BLaER1 treated with 17β-estradiol and CSF1 and Interleukin-3, amounts not matched to agents 10 nM and 100 nM (cell line): Measurements from ENCODE around the gene TKTL1.

ENCODE experiments used
- H3K27ac ChIP-seq, 11 experiments: shearing (Covaris generic); formaldehyde crosslinking; 2 replicates each; pipeline ENCODE4 v1.8.1; 2022
- H3K27me3 ChIP-seq, 11 experiments: shearing (Covaris generic); formaldehyde crosslinking; 2 replicates each; pipeline ENCODE4 v1.8.1; 2022
- H3K36me3 ChIP-seq, 11 experiments: shearing (Covaris generic); formaldehyde crosslinking; 2 replicates each; pipeline ENCODE4 v1.8.1; 2022
- H3K4me1 ChIP-seq, 10 experiments: shearing (Covaris generic); formaldehyde crosslinking; 2 replicates each; pipeline ENCODE4 v1.8.1; 2022
- H3K4me2 ChIP-seq, 11 experiments: shearing (Covaris generic); formaldehyde crosslinking; 2 replicates each; pipeline ENCODE4 v1.8.1; 2022
- H3K4me3 ChIP-seq, 10 experiments: shearing (Covaris generic); formaldehyde crosslinking; 2 replicates each; pipeline ENCODE4 v1.8.1; 2022
- H3K9ac ChIP-seq, 11 experiments: shearing (Covaris generic); formaldehyde crosslinking; 2 replicates each; pipeline ENCODE4 v1.8.1; 2022
- H3K9me3 ChIP-seq, 11 experiments: shearing (Covaris generic); formaldehyde crosslinking; replicated peaks in 1 of 11; 2 replicates each; pipeline ENCODE4 v1.8.1; 2022
- H4K20me1 ChIP-seq, 11 experiments: shearing (Covaris generic); formaldehyde crosslinking; 2 replicates each; pipeline ENCODE4 v1.8.1; 2022
- Cebpa-rat ChIP-seq, 11 experiments: shearing (Covaris generic); IDR thresholded peaks; 2 replicates each; pipeline ENCODE4 v1.8.1; 2022

Gene TKTL1

DNA sequence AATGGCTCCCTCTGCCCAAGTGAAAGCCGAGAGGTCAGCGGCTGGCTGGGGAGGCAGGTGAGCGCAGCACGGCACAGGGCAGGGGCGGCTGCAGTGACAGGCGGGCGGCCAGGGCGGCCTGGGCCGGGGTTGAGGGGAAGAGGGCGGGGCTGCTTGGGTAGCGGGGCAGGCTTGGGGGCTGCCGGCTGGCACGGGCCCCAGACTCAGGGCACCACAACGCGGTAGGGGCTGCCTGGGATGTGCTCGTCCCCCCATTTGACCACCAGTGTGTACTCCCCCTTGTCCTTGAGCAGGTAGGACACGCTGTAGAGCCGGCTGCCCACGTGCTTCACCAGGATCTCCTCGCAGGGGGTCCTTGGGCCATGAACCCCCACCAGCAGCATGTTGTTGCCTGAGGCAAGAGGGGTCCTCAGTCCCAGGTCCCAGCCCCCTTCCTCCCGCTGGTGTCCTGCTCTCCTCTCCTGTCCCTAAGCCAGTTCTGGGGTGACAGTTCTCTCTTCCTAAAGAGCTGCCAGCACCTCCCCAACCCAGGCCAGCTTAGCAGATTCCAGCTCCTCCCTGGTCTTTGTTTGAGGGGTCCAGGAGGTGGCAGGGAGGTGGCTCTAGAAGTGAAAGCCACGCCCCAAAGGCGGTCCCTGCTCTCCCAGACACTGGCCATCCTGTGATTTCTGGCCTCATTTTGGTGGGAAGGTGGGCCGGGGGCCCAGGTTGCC lies 53.2 kb downstream of the TKTL1 start:
- Histone ChIP-seq H3K27me3 (peaks cover 0 to 41% (median 29%) of the 10 kb centered on the region in 11 experiments; a peak in 16 of 22 replicates), H3K4me3 (no peak overlapping the region), H3K4me2 (peak overlapping the region in 7 of 11 experiments; percentile 6 to 46 (median 21); a peak in 8 of 22 replicates), H3K36me3 (peaks cover 52 to 58% (median 55%) of the 10 kb centered on the region in 11 experiments), H3K4me1 (peaks cover 7 to 67% (median 26%) of the 10 kb centered on the region in 10 experiments; a peak in 19 of 20 replicates), H3K9me3 (peaks cover 0 to 13% (median 0%) of the 10 kb centered on the region in 11 experiments; a peak in 8 of 22 replicates), H4K20me1 (peaks cover 10 to 68% (median 61%) of the 10 kb centered on the region in 11 experiments; a peak in 21 of 22 replicates), H3K27ac (peak overlapping the region in 4 of 11 experiments; percentile 32 to 74 (median 50); a peak in 4 of 22 replicates), H3K9ac (peak overlapping the region in 4 of 11 experiments; percentile 2 to 15 (median 10); a peak in 2 of 22 replicates)
- no peak for TF ChIP-seq Cebpa-rat (IDR thresholded peaks at IDR 0.05)

DNA sequence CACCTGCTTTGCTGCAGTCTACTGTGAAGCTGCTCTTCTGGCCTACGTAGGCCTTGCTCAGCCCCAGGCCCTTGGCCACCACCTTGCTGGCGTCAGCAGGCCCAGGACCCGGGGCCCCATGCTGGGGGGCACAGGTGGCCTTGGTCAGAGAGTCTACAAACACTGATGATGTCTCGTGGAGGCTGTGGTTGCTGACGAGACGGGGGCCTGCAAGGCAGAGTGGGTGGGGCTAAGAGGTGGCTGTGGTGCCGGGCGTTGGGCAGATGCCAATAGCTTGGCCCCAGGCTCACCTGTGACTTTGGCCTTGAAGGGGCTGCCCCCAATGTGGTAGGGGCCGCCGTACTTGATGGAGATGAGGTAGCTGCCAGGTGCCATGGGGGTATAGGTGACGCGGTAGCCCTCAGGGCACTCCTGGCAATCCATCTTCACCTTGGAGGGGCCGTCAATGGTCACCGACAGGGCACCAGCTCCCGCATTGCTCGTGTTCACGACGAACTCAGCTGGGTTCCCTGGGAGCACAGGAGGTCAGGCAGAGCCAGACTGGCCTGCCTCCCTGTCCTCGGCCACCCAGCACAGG lies 53.9 kb downstream of the TKTL1 start:
- H3K27me3 ChIP-seq: peaks cover 0 to 48% (median 29%) of the 10 kb centered on the region in 11 experiments; a peak in 16 of 22 replicates
- H3K9ac ChIP-seq: peak overlapping the region in 1 of 11 experiments; percentile 2; a peak in 2 of 22 replicates
- peaks cover 16 to 74% (median 68%) of the 10 kb centered on the region in 11 experiments; a peak in 21 of 22 replicates for H4K20me1 ChIP-seq
- peaks cover 7 to 69% (median 26%) of the 10 kb centered on the region in 10 experiments; a peak in 19 of 20 replicates for H3K4me1 ChIP-seq
- H3K4me3 ChIP-seq: no peak overlapping the region
- peaks cover 57 to 64% (median 62%) of the 10 kb centered on the region in 11 experiments for H3K36me3 ChIP-seq
- H3K4me2 ChIP-seq: peak overlapping the region in 3 of 11 experiments; percentile 6 to 46 (median 33); a peak in 6 of 22 replicates
- H3K9me3 ChIP-seq: peaks cover 0 to 18% (median 0%) of the 10 kb centered on the region in 11 experiments; a peak in 8 of 22 replicates
- no peak for TF ChIP-seq Cebpa-rat (IDR thresholded peaks at IDR 0.05)
- peak overlapping the region in 2 of 11 experiments; percentile 11 to 25; a peak in 1 of 22 replicates for H3K27ac ChIP-seq

DNA sequence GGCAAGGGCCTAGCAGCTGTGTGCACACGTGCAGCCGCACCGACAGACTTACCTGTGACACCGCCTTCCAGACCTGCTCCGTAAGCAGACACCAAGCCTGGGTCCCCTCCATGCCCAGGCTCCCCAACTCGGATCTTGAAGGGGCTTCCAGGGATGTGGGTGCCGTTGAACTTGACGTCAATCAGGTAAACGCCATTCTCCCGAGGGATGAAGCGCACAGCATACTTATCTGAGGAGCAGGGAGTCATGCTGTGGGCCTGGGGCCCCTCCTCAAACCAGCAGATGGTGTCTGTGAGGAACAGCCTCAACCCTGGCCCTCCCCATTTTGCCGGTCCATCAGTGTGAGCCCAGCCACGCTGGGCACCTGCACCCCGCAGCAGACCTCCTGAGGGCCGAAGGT lies 54.4 kb downstream of the TKTL1 start:
- H3K4me2 ChIP-seq: peak overlapping the region in 3 of 11 experiments; percentile 6 to 46 (median 33); a peak in 4 of 22 replicates
- H3K9ac ChIP-seq: no peak overlapping the region; a peak in 1 of 22 replicates
- H3K27ac ChIP-seq: no peak overlapping the region
- no peak for TF ChIP-seq Cebpa-rat (IDR thresholded peaks at IDR 0.05)
- peaks cover 0 to 50% (median 30%) of the 10 kb centered on the region in 11 experiments; a peak in 16 of 22 replicates for H3K27me3 ChIP-seq
- peaks cover 7 to 74% (median 26%) of the 10 kb centered on the region in 10 experiments; a peak in 19 of 20 replicates for H3K4me1 ChIP-seq
- peaks cover 62 to 70% (median 67%) of the 10 kb centered on the region in 11 experiments for H3K36me3 ChIP-seq
- H3K4me3 ChIP-seq: no peak overlapping the region
- H3K9me3 ChIP-seq: peaks cover 0 to 23% (median 0%) of the 10 kb centered on the region in 11 experiments; a peak in 9 of 22 replicates
- H4K20me1 ChIP-seq: peaks cover 18 to 80% (median 73%) of the 10 kb centered on the region in 11 experiments; a peak in 21 of 22 replicates

DNA sequence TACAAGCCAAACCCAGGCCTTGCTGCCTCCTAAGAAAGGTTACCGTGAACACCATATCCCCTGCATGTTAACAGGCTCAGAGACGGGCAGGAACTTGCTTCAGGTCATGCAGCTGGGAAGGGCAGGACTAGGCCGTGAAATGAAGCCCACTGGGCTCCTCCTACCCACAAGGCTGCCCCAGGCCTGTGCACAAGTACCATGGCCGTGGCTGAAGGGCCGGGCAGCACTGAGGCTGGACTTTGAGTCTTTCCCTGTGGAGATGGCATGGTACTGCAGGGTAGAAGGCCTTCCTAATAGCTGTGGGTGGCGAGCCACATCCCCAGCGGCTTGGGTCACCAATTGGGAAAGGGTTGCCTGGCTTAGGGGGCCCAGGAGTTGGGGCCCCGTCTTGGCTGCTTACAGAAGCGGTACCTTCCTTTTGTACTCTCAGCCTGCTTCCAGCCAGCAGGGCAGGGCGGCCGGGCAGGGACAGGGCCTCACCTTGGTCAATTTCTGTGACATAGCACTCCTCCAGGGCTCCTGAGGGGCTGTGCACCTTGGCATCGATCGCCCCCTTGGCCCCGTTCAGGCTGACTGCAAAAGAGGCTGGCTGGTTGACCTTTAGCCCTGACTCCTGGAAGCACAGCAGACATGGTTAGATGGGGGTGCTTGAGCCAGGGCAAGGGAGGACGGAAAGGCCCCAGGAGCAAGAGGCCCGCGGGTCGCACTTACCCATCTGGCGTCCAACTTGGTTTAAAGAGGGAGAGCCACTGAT lies 55.0 kb downstream of the TKTL1 start:
- no peak overlapping the region for H3K27ac ChIP-seq
- H3K9me3 ChIP-seq: peaks cover 0 to 24% (median 0%) of the 10 kb centered on the region in 11 experiments; a peak in 9 of 22 replicates
- peaks cover 24 to 86% (median 79%) of the 10 kb centered on the region in 11 experiments; a peak in 21 of 22 replicates for H4K20me1 ChIP-seq
- 0 out of 22 replicates have a peak overlapping the region, but pooled peaks of 1 of the 11 experiments have one; percentile 9 for H3K4me2 ChIP-seq
- H3K27me3 ChIP-seq: peaks cover 0 to 53% (median 32%) of the 10 kb centered on the region in 11 experiments; a peak in 16 of 22 replicates
- no peak overlapping the region for H3K4me3 ChIP-seq
- H3K36me3 ChIP-seq: peaks cover 67 to 76% (median 73%) of the 10 kb centered on the region in 11 experiments
- no peak for TF ChIP-seq Cebpa-rat (IDR thresholded peaks at IDR 0.05)
- peaks cover 7 to 79% (median 26%) of the 10 kb centered on the region in 10 experiments; a peak in 19 of 20 replicates for H3K4me1 ChIP-seq
- H3K9ac ChIP-seq: peak overlapping the region in 1 of 11 experiments; percentile 8; a peak in 3 of 22 replicates

DNA sequence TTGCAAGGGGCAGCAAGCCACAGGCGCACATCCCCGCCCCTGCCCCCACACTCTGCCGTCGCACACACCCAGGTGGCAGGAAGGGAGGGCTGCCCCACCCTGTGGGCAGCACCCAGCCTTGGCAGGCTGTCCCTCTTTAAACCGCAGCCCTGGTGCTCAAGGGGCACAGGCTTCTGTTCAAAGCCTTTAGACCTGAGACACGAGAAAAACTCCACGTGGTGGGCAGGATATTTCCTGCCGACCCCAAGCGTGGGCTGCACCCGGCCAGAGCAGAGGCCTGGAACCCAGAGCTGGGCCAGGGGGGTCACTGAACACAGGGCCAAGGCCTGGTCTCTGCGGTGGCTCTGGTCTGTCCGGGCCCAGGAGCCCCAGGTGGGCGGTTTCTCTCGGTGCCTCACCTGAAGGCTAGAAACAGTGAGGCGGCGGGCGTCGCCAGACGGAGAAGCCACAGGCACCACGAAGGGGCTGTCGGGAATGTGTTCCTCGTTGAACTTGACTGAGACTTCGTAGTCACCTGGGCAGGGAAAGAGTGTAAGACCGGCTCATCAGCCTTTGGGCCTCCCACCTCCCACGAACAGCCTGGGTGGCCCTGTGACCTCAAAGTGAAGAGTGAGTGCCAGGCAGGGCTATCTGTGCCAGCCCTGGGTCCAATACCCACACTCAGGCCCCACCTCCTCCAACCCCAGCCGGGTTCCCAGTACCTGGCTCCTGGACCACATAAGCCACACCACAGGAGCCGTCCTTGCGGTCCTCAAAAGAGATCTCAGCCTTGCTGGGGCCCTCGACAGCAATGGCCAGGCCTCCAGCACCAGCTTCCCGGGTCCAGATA lies 55.8 kb downstream of the TKTL1 start:
- Histone ChIP-seq H3K9me3 (peaks cover 0 to 24% (median 0%) of the 10 kb centered on the region in 11 experiments; a peak in 9 of 22 replicates), H3K9ac (peak overlapping the region in 4 of 11 experiments; percentile 7 to 30 (median 24); a peak in 5 of 22 replicates), H3K4me2 (0 out of 22 replicates have a peak overlapping the region, but pooled peaks of 1 of the 11 experiments have one; percentile 9), H3K36me3 (peaks cover 73 to 84% (median 81%) of the 10 kb centered on the region in 11 experiments), H3K27ac (no peak overlapping the region), H3K27me3 (peaks cover 0 to 55% (median 32%) of the 10 kb centered on the region in 11 experiments; a peak in 16 of 22 replicates), H4K20me1 (peaks cover 28 to 94% (median 87%) of the 10 kb centered on the region in 11 experiments; a peak in 21 of 22 replicates), H3K4me3 (no peak overlapping the region), H3K4me1 (peaks cover 7 to 79% (median 26%) of the 10 kb centered on the region in 10 experiments; a peak in 19 of 20 replicates)
- TF ChIP-seq Cebpa-rat (IDR thresholded peaks at IDR 0.05): no peak

DNA sequence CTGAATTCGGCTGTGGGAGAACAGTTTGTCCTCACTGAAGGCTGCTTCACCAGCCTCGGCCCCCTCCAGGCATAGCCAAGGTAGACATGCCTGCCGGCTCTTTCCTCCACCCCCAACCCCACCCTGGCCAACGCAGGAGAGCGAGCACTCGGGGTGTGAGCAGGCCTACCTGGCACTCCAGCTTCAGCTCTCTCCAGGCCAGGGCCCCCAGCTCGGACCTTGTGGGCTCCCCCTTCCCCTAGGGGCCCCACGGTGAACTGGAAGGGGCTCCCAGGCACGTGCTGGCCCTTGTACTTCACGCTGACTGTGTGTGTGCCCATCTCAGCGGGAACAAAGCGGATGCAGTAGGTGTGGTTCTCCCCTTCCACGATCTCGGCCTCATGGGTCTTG lies 56.4 kb downstream of the TKTL1 start:
- H3K27ac ChIP-seq: no peak overlapping the region
- H3K9ac ChIP-seq: peak overlapping the region in 4 of 11 experiments; percentile 7 to 30 (median 24); a peak in 4 of 22 replicates
- H3K36me3 ChIP-seq: peaks cover 79 to 90% (median 87%) of the 10 kb centered on the region in 11 experiments
- no peak overlapping the region for H3K4me3 ChIP-seq
- peaks cover 0 to 27% (median 0%) of the 10 kb centered on the region in 11 experiments; a peak in 9 of 22 replicates for H3K9me3 ChIP-seq
- H3K4me2 ChIP-seq: no peak overlapping the region
- H3K27me3 ChIP-seq: peaks cover 0 to 55% (median 32%) of the 10 kb centered on the region in 11 experiments; a peak in 16 of 22 replicates
- peaks cover 7 to 82% (median 26%) of the 10 kb centered on the region in 10 experiments; a peak in 19 of 20 replicates for H3K4me1 ChIP-seq
- no peak for TF ChIP-seq Cebpa-rat (IDR thresholded peaks at IDR 0.05)
- H4K20me1 ChIP-seq: peaks cover 30 to 100% (median 93%) of the 10 kb centered on the region in 11 experiments; a peak in 21 of 22 replicates

DNA sequence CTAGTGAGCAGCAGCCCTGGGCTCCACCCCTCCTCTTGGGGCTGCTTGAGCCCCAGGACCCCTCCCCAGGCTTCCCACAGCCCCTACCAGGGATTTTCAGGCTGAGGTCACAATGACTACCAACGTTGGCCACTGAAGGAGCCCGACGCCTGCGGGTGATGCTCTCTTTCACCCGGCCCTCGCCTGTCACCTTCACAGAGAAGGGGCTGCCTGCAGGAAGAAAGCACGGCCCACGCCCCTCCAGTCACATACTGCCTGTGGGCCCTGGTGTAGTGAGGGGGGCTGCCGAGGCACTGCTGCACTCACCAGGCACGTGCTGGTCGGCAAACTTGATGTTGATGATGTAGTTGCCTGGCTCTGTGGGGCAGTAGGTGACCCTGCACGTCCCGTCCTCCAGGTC lies 56.9 kb downstream of the TKTL1 start:
- H3K9ac ChIP-seq: peak overlapping the region in 2 of 11 experiments; percentile 25 to 30; a peak in 2 of 22 replicates
- peaks cover 0 to 32% (median 0%) of the 10 kb centered on the region in 11 experiments; a peak in 9 of 22 replicates for H3K9me3 ChIP-seq
- no peak overlapping the region; a peak in 1 of 22 replicates for H3K4me2 ChIP-seq
- no peak for TF ChIP-seq Cebpa-rat (IDR thresholded peaks at IDR 0.05)
- H3K27me3 ChIP-seq: peaks cover 0 to 55% (median 32%) of the 10 kb centered on the region in 11 experiments; a peak in 16 of 22 replicates
- no peak overlapping the region for H3K27ac ChIP-seq
- peaks cover 4 to 83% (median 22%) of the 10 kb centered on the region in 10 experiments; a peak in 19 of 20 replicates for H3K4me1 ChIP-seq
- peaks cover 32 to 100% (median 97%) of the 10 kb centered on the region in 11 experiments; a peak in 21 of 22 replicates for H4K20me1 ChIP-seq
- no peak overlapping the region for H3K4me3 ChIP-seq
- H3K36me3 ChIP-seq: peaks cover 84 to 95% (median 92%) of the 10 kb centered on the region in 11 experiments
